Eye (tissue), 1 donor: ENCODE results near the gene TANGO2.

ENCODE experiments used
- DNase-seq: peaks from one replicate; pipeline ENCODE4 v3.0.0-alpha.2; 2015

TANGO2 gene

GRCh38 chr22:20109411-20110358, 88.8 kb downstream of the TANGO2 start:
- DNase-seq: no peak

GRCh38 chr22:20110359-20110985, 89.6 kb downstream of the TANGO2 start:
- no peak for DNase-seq

GRCh38 chr22:20111045-20111688, 90.3 kb downstream of the TANGO2 start:
- DNase-seq: peak; percentile 30

GRCh38 chr22:20111689-20112622, 91.0 kb downstream of the TANGO2 start:
- DNase-seq: no peak

GRCh38 chr22:20112623-20113511, 92.0 kb downstream of the TANGO2 start:
- DNase-seq: no peak

GRCh38 chr22:20113551-20114310, 92.8 kb downstream of the TANGO2 start:
- DNase-seq: no peak

GRCh38 chr22:20114506-20115475, 93.9 kb downstream of the TANGO2 start:
- no peak for DNase-seq

GRCh38 chr22:20115691-20116375, 94.9 kb downstream of the TANGO2 start, which contains the start of gene RANBP1:
RANBP1 (plus strand) TSS chr22:20116104; CDS start chr22:20116185, 81 bp downstream.
- DNase-seq: no peak

- no peak for DNase-seq
Observed at GRCh38 chr22:20116376-20116950, 95.6 kb downstream of the TANGO2 start.
